ENCODE results near the gene FOXP2.

DNA sequence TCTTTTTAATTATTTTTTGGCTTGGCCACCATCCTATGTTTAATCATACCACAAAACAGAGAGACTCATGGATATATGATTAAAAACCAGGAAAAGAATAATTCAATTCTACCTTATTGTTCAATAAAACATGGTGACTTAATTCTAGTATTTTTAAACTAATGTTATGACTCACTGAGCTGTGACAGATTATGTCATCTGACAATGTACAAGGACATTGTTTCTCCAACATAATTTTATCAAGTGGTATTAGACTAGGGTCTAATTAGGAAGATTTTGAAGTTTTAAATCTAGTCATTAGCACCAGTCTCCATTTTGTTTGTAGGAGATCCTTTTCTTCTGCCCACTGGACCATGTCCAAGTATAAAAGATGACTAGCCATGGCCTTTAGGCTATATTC lies 307.9 kb downstream of the FOXP2 start:
- TF ChIP-seq, protein P1, sequence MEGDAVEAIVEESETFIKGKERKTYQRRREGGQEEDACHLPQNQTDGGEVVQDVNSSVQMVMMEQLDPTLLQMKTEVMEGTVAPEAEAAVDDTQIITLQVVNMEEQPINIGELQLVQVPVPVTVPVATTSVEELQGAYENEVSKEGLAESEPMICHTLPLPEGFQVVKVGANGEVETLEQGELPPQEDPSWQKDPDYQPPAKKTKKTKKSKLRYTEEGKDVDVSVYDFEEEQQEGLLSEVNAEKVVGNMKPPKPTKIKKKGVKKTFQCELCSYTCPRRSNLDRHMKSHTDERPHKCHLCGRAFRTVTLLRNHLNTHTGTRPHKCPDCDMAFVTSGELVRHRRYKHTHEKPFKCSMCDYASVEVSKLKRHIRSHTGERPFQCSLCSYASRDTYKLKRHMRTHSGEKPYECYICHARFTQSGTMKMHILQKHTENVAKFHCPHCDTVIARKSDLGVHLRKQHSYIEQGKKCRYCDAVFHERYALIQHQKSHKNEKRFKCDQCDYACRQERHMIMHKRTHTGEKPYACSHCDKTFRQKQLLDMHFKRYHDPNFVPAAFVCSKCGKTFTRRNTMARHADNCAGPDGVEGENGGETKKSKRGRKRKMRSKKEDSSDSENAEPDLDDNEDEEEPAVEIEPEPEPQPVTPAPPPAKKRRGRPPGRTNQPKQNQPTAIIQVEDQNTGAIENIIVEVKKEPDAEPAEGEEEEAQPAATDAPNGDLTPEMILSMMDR (IDR thresholded peaks at IDR 0.05; ENCODE audit: low read length), result no peak
- TF ChIP-seq EZH2 (IDR thresholded peaks at IDR 0.05; ENCODE audit: borderline replicate concordance, low read length), result no peak
